NB4 (cell line): ENCODE results near the gene SLC7A9.
"Not testable (repeated sequence)": the region's sequence is repeated elsewhere in the genome, so short reads cannot be mapped to it uniquely, and the experiment has no call there.

Experiments
- DNase-seq: peaks from one replicate; pipeline ENCODE4 v3.0.0; 2010; ENCODE audit warnings: low read depth
- H3K4me3 ChIP-seq: one replicate; pipeline ENCODE4 v1.5.1; 2011; ENCODE audit warnings: mild to moderate bottlenecking, low read depth, low read length, moderate library complexity
- CTCF ChIP-seq: IDR thresholded peaks from one replicate; pipeline ENCODE4 v1.5.1; 2012; ENCODE audit warnings: low read depth, low read length
- MAX ChIP-seq: IDR thresholded peaks from 2 replicates; pipeline ENCODE4 v1.6.1; 2011; ENCODE audit warnings: low read depth, low read length
- MYC ChIP-seq: IDR thresholded peaks from 2 replicates; pipeline ENCODE4 v1.6.1; 2011; ENCODE audit warnings: low read depth, low read length
- POLR2A ChIP-seq: IDR thresholded peaks from 2 replicates; pipeline ENCODE4 v1.6.1; 2011; ENCODE audit warnings: mild to moderate bottlenecking; ENCODE audit not compliant: insufficient read length; ENCODE audit errors: extremely low read depth

SLC7A9 gene

GRCh38 chr19:32859591-32859990 lies 10.0 kb downstream of the SLC7A9 start:
- DNase-seq = no peak
- no peak overlapping the region for H3K4me3 ChIP-seq
- TF ChIP-seq POLR2A = no peak
- TF ChIP-seq CTCF = no peak
- no peak for TF ChIP-seq MAX
- no peak for TF ChIP-seq MYC

- TF ChIP-seq MAX (no peak), POLR2A (no peak), CTCF (no peak), MYC (no peak)
- DNase-seq = no peak
- H3K4me3 ChIP-seq = no peak overlapping the region
These were observed 11.0 kb downstream of the SLC7A9 start for GRCh38 chr19:32858559-32858958.

DNA sequence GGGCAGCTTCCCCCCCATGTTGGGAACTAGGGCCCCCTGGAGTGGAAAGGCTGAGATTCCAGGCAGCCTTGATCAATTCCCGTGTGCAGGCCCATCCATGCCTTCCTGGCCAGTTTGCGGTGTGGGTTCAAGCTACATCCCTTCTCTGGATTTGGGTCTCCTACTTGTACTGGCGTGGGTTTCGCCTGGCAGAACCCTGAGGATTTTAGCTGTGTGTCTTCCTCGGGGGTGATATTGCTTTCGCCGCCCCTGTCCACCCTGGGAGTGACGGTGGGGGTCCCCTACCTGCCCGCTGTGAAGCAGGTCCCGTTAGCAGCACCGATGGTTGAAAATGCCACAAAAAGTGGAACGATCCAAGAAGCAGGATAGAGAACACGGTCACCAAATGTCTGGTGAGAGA lies 11.4 kb downstream of the SLC7A9 start:
- H3K4me3 ChIP-seq = no peak overlapping the region
- TF ChIP-seq POLR2A (no peak), MYC (no peak), CTCF (no peak), MAX (no peak)
- no peak for DNase-seq

- no peak overlapping the region for H3K4me3 ChIP-seq
- TF ChIP-seq MYC = no peak
- no peak for TF ChIP-seq MAX
- TF ChIP-seq POLR2A = no peak
- TF ChIP-seq CTCF = no peak
- no peak for DNase-seq
These were observed 12.0 kb downstream of the SLC7A9 start for GRCh38 chr19:32857584-32857983.

- not testable (repeated sequence) for DNase-seq
These were observed 12.7 kb downstream of the SLC7A9 start for GRCh38 chr19:32856818-32857217.

GRCh38 chr19:32852216-32852615 lies 17.4 kb downstream of the SLC7A9 start:
- TF ChIP-seq MAX (no peak), MYC (no peak), CTCF (no peak), POLR2A (no peak)
- DNase-seq = no peak
- H3K4me3 ChIP-seq = no peak overlapping the region

More at GRCh38 chr19:32856818-32857217, 12.7 kb downstream of the SLC7A9 start:
- not testable (repeated sequence) for H3K4me3 ChIP-seq

DNA sequence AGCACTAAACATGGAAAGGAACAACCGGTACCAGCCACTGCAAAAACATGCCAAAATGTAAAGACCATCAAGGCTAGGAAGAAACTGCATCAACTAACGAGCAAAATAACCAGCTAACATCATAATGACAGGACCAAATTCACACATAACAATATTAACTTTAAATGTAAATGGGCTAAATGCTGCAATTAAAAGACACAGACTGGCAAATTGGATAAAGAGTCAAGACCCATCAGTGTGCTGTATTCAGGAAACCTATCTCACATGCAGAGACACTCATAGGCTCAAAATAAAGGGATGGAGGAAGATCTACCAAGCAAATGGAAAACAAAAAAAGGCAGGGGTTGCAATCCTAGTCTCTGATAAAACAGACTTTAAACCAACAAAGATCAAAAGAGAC lies 21.5 kb downstream of the SLC7A9 start:
- H3K4me3 ChIP-seq, DNase-seq: not testable (repeated sequence)
